Spleen (tissue), 11 donors: ENCODE results near the gene RAB35. TPM values are rescaled to one million over a fixed set of nuclear protein-coding genes. Genes with fewer than 3 reads are reported as not detected.
A peak's percentile ranks its signal among the peaks of the same experiment; 100 is the strongest.

ENCODE experiments used
- DNase-seq: peaks from one replicate; pipeline ENCODE4 v3.0.0-alpha.2; 2020
- H3K27ac ChIP-seq, 8 donors: fragments of 200-600 bp; sonication (generic) in 7 of 8; 1 replicate in 4 of 8; 2 replicates in 4 of 8; pipeline versions ENCODE4 v1.5.0 to v1.8.0; 2016 to 2021; ENCODE audit warnings: inconsistent platforms in 4 of 8, mild to moderate bottlenecking in 4 of 8, moderate library complexity in 1 of 8
- H3K27me3 ChIP-seq, 7 donors: fragments of 200-600 bp; sonication (generic) in 6 of 7; replicated peaks in 1 of 7; 1 replicate in 4 of 7; 2 replicates in 3 of 7; pipeline versions ENCODE4 v1.5.0 to v1.8.0; 2016 to 2021; ENCODE audit warnings: inconsistent platforms in 3 of 7, mild to moderate bottlenecking in 1 of 7
- H3K36me3 ChIP-seq, 6 donors: fragments of 200-600 bp; sonication (generic) in 5 of 6; 1 replicate in 4 of 6; 2 replicates in 2 of 6; pipeline versions ENCODE4 v1.5.0 to v1.8.0; 2016 to 2021; ENCODE audit warnings: inconsistent platforms in 2 of 6
- H3K4me1 ChIP-seq, 6 donors: fragments of 200-600 bp; sonication (generic) in 5 of 6; 1 replicate in 3 of 6; 2 replicates in 3 of 6; pipeline versions ENCODE4 v1.5.0 to v1.8.0; 2016 to 2021; ENCODE audit warnings: inconsistent platforms in 3 of 6
- H3K4me3 ChIP-seq, 8 donors: fragments of 200-600 bp; sonication (generic) in 7 of 8; 1 replicate in 4 of 8; 2 replicates in 4 of 8; pipeline versions ENCODE4 v1.5.0 to v1.8.0; 2016 to 2021; ENCODE audit warnings: inconsistent platforms in 4 of 8, mild to moderate bottlenecking in 4 of 8, moderate library complexity in 2 of 8
- H3K9me3 ChIP-seq, 8 donors: fragments of 200-600 bp; sonication (generic) in 7 of 8; 1 replicate in 4 of 8; 2 replicates in 4 of 8; pipeline versions ENCODE4 v1.5.0 to v1.8.0; 2016 to 2021; ENCODE audit warnings: inconsistent platforms in 4 of 8
- POLR2A ChIP-seq, 3 donors: fragments of 450-650 bp; IDR thresholded peaks; one replicate each; pipeline ENCODE4 v1.5.1; 2017; ENCODE audit warnings: antibody characterized with exemption in 3 of 3, mild to moderate bottlenecking in 1 of 3
- POLR2AphosphoS5 ChIP-seq, 3 donors: sonication (generic); formaldehyde crosslinking; IDR thresholded peaks; one replicate each; pipeline ENCODE4 v1.5.1; 2017; ENCODE audit warnings: antibody characterized with exemption in 3 of 3
- WGBS, 5 donors: extraction: QIAGEN DNeasy Blood & Tissue Kit in 3 of 5; methylation state at CpG; one replicate each; pipeline versions ENCODE4 v1.1.5 to v1.1.7; 2013 to 2018; 5-methylcytosine and 5-hydroxymethylcytosine counted together
- intact Hi-C: fragments of 100-400 bp; cut with DNase I; formaldehyde crosslinking; loops from one replicate; pipeline ENCODE4 v1.15.0; 2023; ENCODE audit warnings: low total_unique reads
- polyA plus RNA-seq, 3 donors: library from polyadenylated mRNA; stranded (reverse); fragments of 200-250 nt; gene quantifications; one replicate each; pipeline ENCODE4 v1.2.1, GENCODE V29; 2013
- total RNA-seq, 7 donors: library from RNA; depleted of rRNA in 3 of 7; stranded (reverse); fragments of >200 nt in 3 of 7; fragmentation: NEBNext Ultra II Directional in 4 of 7; extraction: Animal tissue kit (Norgen Biotek cat#: 25700) in 4 of 7; gene quantifications; one replicate each; pipeline versions ENCODE4 v1.1.0 to v1.2.1, GENCODE V29; 2016 to 2021
- TF ChIP-seq, protein P1 (sequence below), 11 experiments: fragments of 200-600 bp in 7 of 11; fragments of 450-650 bp in 4 of 11; sonication (generic) in 4 of 11; IDR thresholded peaks in 8 of 11; conservative IDR thresholded peaks in 3 of 11; 1 replicate in 7 of 11; 2 replicates in 4 of 11; pipeline versions ENCODE4 v1.4.0 to v1.8.0; 2016 to 2021; ENCODE audit warnings: antibody characterized with exemption in 11 of 11, inconsistent platforms in 4 of 11, mild to moderate bottlenecking in 1 of 11
- donor health status: healthy with polysubstance abuse.
- donor health status: DM: no; HTN: no; CAD: no; lungs with moderate emphysema.
- donor health status: DM: no; HTN: no; CAD: no.
- donor health status: Bipolar disorder and iron deficiency.
- donor health status: healthy.
- donor health status: DM: no; HTN: no; CAD: no.
- donor health status: DM: yes; HTN: yes; CAD: no.

RAB35 gene
- total and polyA plus RNA-seq, 10 donors, result 14.8 to 69.8 (median 40.1) TPM

- WGBS, 5 donors, result 91 to 98% (median 97%) methylated on average over 10 to 15 of the region's 15 CpGs
- Histone ChIP-seq H3K27ac (no peak overlapping the region), H3K4me3 (no peak overlapping the region), H3K27me3 (no peaks in the 10 kb centered on the region), H3K4me1 (no peaks in the 10 kb centered on the region), H3K9me3 (no peaks in the 10 kb centered on the region), H3K36me3 (peaks cover 22 to 100% (median 94%) of the 10 kb centered on the region in 6 donors)
- TF ChIP-seq POLR2AphosphoS5 (IDR thresholded peaks at IDR 0.05) (peak in 1 of 3 donors; percentile 47), POLR2A (IDR thresholded peaks at IDR 0.05) (no peak)
- DNase-seq, result no peak
- intact Hi-C loops, result no loop called here
Measured at GRCh38 chr12:120155072-120155471, 38.5 kb upstream of the RAB35 start.

DNA sequence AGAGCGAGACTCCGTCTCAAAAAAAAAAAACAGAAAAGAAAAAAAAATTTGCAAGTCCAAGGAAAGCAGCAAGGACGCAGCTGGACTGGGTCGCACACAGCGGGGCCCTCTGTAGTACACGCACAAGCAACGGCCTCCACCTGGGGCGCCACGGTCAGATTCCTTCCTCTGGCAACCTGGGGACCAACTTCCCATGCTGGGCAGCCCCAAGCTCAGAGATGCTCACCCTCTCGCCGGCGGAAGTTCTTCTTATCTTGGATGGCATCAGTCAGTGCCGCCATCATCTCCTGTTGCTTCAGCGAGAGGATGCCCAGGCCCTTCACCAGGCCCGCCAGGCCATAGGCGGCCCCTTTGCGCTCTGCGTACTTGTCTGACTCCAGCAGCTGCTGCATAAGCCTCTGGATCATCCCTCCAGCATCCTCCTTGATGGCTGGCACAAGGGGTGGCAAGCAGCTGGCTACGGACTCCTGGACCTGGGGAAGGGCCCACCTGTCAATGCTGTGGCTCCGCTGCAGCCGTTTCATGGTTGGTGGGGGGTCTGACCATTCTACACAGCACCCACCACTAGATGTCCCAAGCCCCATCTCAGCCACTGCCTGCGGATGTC lies 34.5 kb upstream of the RAB35 start:
- TF ChIP-seq POLR2AphosphoS5 (IDR thresholded peaks at IDR 0.05), result peak in 1 of 3 donors; percentile 24
- no peak for TF ChIP-seq POLR2A (IDR thresholded peaks at IDR 0.05)
- H3K4me1 ChIP-seq, result no peaks in the 10 kb centered on the region
- no peaks in the 10 kb centered on the region for H3K9me3 ChIP-seq
- WGBS, 5 donors, result 90 to 96% (median 94%) methylated on average over 19 to 22 of the region's 22 CpGs
- no peak overlapping the region for H3K27ac ChIP-seq
- no peak for DNase-seq
- intact Hi-C loops, result no loop called here
- no peak overlapping the region for H3K4me3 ChIP-seq
- peaks cover 21 to 100% (median 95%) of the 10 kb centered on the region in 6 donors for H3K36me3 ChIP-seq
- no peaks in the 10 kb centered on the region for H3K27me3 ChIP-seq

GRCh38 chr12:120148011-120148410 lies 31.5 kb upstream of the RAB35 start:
- intact Hi-C loops, result no loop called here
- DNase-seq, result no peak
- Histone ChIP-seq H3K4me3 (no peak overlapping the region), H3K9me3 (no peaks in the 10 kb centered on the region), H3K27ac (no peak overlapping the region), H3K4me1 (no peaks in the 10 kb centered on the region), H3K27me3 (no peaks in the 10 kb centered on the region), H3K36me3 (peaks cover 10 to 100% (median 95%) of the 10 kb centered on the region in 6 donors)
- TF ChIP-seq POLR2AphosphoS5 (IDR thresholded peaks at IDR 0.05) (peak in 1 of 3 donors; percentile 6), POLR2A (IDR thresholded peaks at IDR 0.05) (no peak)
- TF ChIP-seq, protein P1, sequence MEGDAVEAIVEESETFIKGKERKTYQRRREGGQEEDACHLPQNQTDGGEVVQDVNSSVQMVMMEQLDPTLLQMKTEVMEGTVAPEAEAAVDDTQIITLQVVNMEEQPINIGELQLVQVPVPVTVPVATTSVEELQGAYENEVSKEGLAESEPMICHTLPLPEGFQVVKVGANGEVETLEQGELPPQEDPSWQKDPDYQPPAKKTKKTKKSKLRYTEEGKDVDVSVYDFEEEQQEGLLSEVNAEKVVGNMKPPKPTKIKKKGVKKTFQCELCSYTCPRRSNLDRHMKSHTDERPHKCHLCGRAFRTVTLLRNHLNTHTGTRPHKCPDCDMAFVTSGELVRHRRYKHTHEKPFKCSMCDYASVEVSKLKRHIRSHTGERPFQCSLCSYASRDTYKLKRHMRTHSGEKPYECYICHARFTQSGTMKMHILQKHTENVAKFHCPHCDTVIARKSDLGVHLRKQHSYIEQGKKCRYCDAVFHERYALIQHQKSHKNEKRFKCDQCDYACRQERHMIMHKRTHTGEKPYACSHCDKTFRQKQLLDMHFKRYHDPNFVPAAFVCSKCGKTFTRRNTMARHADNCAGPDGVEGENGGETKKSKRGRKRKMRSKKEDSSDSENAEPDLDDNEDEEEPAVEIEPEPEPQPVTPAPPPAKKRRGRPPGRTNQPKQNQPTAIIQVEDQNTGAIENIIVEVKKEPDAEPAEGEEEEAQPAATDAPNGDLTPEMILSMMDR (IDR thresholded peaks at IDR 0.05 in 8 of 11, conservative IDR thresholded peaks at IDR 0.05 in 3 of 11), result no peak
- WGBS, 5 donors, result 94 to 99% (median 97%) methylated on average over 3 to 11 of the region's 11 CpGs

GRCh38 chr12:120145164-120145563 lies 28.6 kb upstream of the RAB35 start:
- H3K27ac ChIP-seq, result no peak overlapping the region
- H3K9me3 ChIP-seq, result no peaks in the 10 kb centered on the region
- WGBS, 5 donors, result 94 to 99% (median 97%) methylated on average over 8 of the region's 8 CpGs
- no peak overlapping the region for H3K4me3 ChIP-seq
- H3K4me1 ChIP-seq, result no peaks in the 10 kb centered on the region
- no peak for DNase-seq
- H3K27me3 ChIP-seq, result no peaks in the 10 kb centered on the region
- no peak for TF ChIP-seq POLR2A (IDR thresholded peaks at IDR 0.05)
- peak in 1 of 3 donors; percentile 31 for TF ChIP-seq POLR2AphosphoS5 (IDR thresholded peaks at IDR 0.05)
- intact Hi-C loops, result no loop called here
- peaks cover 9 to 100% (median 100%) of the 10 kb centered on the region in 6 donors for H3K36me3 ChIP-seq

DNA sequence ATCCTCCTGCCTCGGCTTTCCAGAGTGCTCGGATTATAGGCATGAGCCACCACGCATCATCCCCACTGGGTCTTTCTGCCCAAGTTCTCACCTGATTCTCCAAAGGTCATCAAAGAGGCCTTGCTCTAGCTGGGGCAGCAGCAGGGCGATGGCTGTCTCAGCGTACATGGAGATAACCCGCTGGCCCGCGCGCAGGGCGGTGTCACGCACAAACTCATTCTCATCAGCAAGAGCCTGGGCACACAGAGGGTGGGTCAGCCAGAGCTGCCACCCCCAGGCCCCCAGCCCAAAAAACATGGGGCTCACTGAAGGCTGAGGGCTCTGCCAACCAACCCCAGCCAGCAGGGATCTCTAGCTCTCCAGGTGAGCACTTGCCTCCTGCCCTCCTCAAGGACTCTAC lies 27.7 kb upstream of the RAB35 start:
- no peaks in the 10 kb centered on the region for H3K27me3 ChIP-seq
- peaks cover 9 to 100% (median 100%) of the 10 kb centered on the region in 6 donors for H3K36me3 ChIP-seq
- no peak for DNase-seq
- TF ChIP-seq, protein P1 (IDR thresholded peaks at IDR 0.05 in 8 of 11, conservative IDR thresholded peaks at IDR 0.05 in 3 of 11), result no peak
- TF ChIP-seq POLR2AphosphoS5 (IDR thresholded peaks at IDR 0.05) (peak in 1 of 3 donors; percentile 7), POLR2A (IDR thresholded peaks at IDR 0.05) (no peak)
- no peak overlapping the region for H3K4me3 ChIP-seq
- H3K27ac ChIP-seq, result no peak overlapping the region
- intact Hi-C loops, result no loop called here
- H3K9me3 ChIP-seq, result no peaks in the 10 kb centered on the region
- 97 to 99% (median 98%) methylated on average over 11 of the region's 11 CpGs for WGBS, 5 donors
- no peaks in the 10 kb centered on the region for H3K4me1 ChIP-seq
